Upper lobe of right lung (tissue), 1 donor: ENCODE measurements around the gene MMUT. TPM values are rescaled to one million over a fixed set of nuclear protein-coding genes. Genes with fewer than 3 reads are reported as not detected.
"Not testable (repeated sequence)": the region's sequence is repeated elsewhere in the genome, so short reads cannot be mapped to it uniquely, and the experiment has no call there.

Experiments used
- ATAC-seq: fragments of 200-7000 bp; cut with Tn5 transposase; one replicate; pipeline ENCODE4 v1.9.1; 2020; ENCODE audit warnings: mild to moderate bottlenecking, moderate library complexity
- DNase-seq: peaks from one replicate; pipeline ENCODE4 v3.0.0-alpha.2; 2020
- H3K27ac ChIP-seq: fragments of 200-600 bp; one replicate; pipeline ENCODE4 v1.8.0; 2022
- H3K27me3 ChIP-seq: fragments of 200-600 bp; one replicate; pipeline ENCODE4 v1.8.0; 2022; ENCODE audit warnings: mild to moderate bottlenecking
- H3K36me3 ChIP-seq: fragments of 200-600 bp; one replicate; pipeline ENCODE4 v1.8.0; 2022
- H3K4me1 ChIP-seq: fragments of 200-600 bp; one replicate; pipeline ENCODE4 v1.8.0; 2022
- H3K4me3 ChIP-seq: fragments of 200-600 bp; one replicate; pipeline ENCODE4 v1.8.0; 2022; ENCODE audit warnings: mild to moderate bottlenecking
- H3K9me3 ChIP-seq: fragments of 200-600 bp; one replicate; pipeline ENCODE4 v1.8.0; 2022
- CTCF ChIP-seq: fragments of 200-600 bp; IDR thresholded peaks from one replicate; pipeline ENCODE4 v1.8.0; 2022; ENCODE audit warnings: antibody characterized with exemption
- intact Hi-C: fragments of 100-400 bp; cut with DNase I; formaldehyde crosslinking; loops from one replicate; pipeline ENCODE4 v1.11.0; 2022
- total RNA-seq: library from RNA; stranded (reverse); fragmentation: NEBNext Ultra II Directional; extraction: Animal tissue kit (Norgen Biotek cat#: 25700); gene quantifications from one replicate; pipeline ENCODE4 v1.2.1, GENCODE V29; 2021
- donor health status: DM: no; HTN: yes; CAD: no; lungs with severe emphysema.

Gene MMUT
- total RNA-seq, 1 donor from 2014 or later, result 23.3 TPM

GRCh38 chr6:49499126-49499525 is 36.1 kb upstream of the MMUT start:
- DNase-seq (no peak), ATAC-seq (no peak)
- intact Hi-C loops, result no loop called here
- H3K9me3 ChIP-seq, result no peaks in the 10 kb centered on the region
- H3K27ac ChIP-seq, result no peak overlapping the region
- H3K36me3 ChIP-seq, result no peaks in the 10 kb centered on the region
- no peaks in the 10 kb centered on the region for H3K27me3 ChIP-seq
- H3K4me3 ChIP-seq, result no peak overlapping the region
- TF ChIP-seq CTCF, result no peak
- no peaks in the 10 kb centered on the region for H3K4me1 ChIP-seq

GRCh38 chr6:49497304-49497703 is 34.3 kb upstream of the MMUT start:
- ATAC-seq (no peak), DNase-seq (no peak)
- no peak for TF ChIP-seq CTCF
- Histone ChIP-seq H3K27me3 (no peaks in the 10 kb centered on the region), H3K9me3 (no peaks in the 10 kb centered on the region), H3K4me1 (no peaks in the 10 kb centered on the region), H3K36me3 (peaks cover 3% of the 10 kb centered on the region), H3K27ac (no peak overlapping the region), H3K4me3 (no peak overlapping the region)
- intact Hi-C loops, result no loop called here

- no peaks in the 10 kb centered on the region for H3K27me3 ChIP-seq
- intact Hi-C loops, result no loop called here
- peaks cover 23% of the 10 kb centered on the region for H3K36me3 ChIP-seq
- H3K9me3 ChIP-seq, result no peaks in the 10 kb centered on the region
- no peaks in the 10 kb centered on the region for H3K4me1 ChIP-seq
- TF ChIP-seq CTCF, result no peak
- DNase-seq, result no peak
- H3K27ac ChIP-seq, result no peak overlapping the region
- H3K4me3 ChIP-seq, result no peak overlapping the region
- no peak for ATAC-seq
Observed at GRCh38 chr6:49490633-49491032, 27.6 kb upstream of the MMUT start.

GRCh38 chr6:49483380-49483779 is 20.3 kb upstream of the MMUT start:
- ATAC-seq, intact Hi-C loops, H3K27ac ChIP-seq, DNase-seq, H3K27me3 ChIP-seq, H3K9me3 ChIP-seq, H3K4me1 ChIP-seq, H3K4me3 ChIP-seq, H3K36me3 ChIP-seq: not testable (repeated sequence)

GRCh38 chr6:49481846-49482245 is 18.8 kb upstream of the MMUT start:
- ATAC-seq, H3K9me3 ChIP-seq, intact Hi-C loops, H3K27ac ChIP-seq, H3K4me1 ChIP-seq, H3K4me3 ChIP-seq, DNase-seq, H3K27me3 ChIP-seq, H3K36me3 ChIP-seq: not testable (repeated sequence)

GRCh38 chr6:49479308-49479970 is 16.4 kb upstream of the MMUT start:
- TF ChIP-seq CTCF, result no peak
- Histone ChIP-seq H3K4me1 (no peaks in the 10 kb centered on the region), H3K27me3 (no peaks in the 10 kb centered on the region), H3K27ac (no peak overlapping the region), H3K4me3 (no peak overlapping the region), H3K9me3 (no peaks in the 10 kb centered on the region), H3K36me3 (no peaks in the 10 kb centered on the region)
- no peak for ATAC-seq
- DNase-seq, result no peak
- intact Hi-C loops, result no loop called here

GRCh38 chr6:49476564-49476963 is 13.5 kb upstream of the MMUT start:
- H3K4me1 ChIP-seq, H3K27me3 ChIP-seq, intact Hi-C loops, DNase-seq, H3K4me3 ChIP-seq, H3K9me3 ChIP-seq, ATAC-seq, H3K27ac ChIP-seq: not testable (repeated sequence)
- peaks cover 16% of the 10 kb centered on the region for H3K36me3 ChIP-seq
